ENCODE results near the gene SUSD2. TPM values are rescaled to one million over a fixed set of nuclear protein-coding genes. Genes with fewer than 3 reads are reported as not detected.

The SUSD2 gene
- total and polyA plus RNA-seq, 2 of the 4 experiments (the other 2 are of a cell fraction): 0.18 to 1.6 TPM

DNA sequence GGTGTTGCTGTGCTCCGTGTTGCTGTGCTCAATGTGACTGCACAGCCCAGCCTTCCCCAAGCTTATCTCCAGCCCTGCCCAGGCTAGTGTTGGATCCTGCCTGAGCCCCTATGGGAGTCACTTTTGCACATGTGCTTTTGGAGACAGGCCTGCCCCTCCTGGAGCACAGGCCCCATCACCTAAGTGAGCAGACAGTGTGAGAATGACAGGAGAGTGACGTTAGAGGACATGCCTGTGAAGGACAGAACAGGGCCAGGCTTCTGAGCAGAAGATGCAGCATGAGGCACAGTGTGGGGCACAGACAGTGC is 36.6 kb upstream of the SUSD2 start:
- Histone ChIP-seq H3K4ac (ENCODE audit: low read depth, low read length) (peak overlapping the region; percentile 93), H2BK120ac (ENCODE audit: low read depth, low read length) (peak overlapping the region; percentile 86; the same call in 1 of the 2 replicates), H3K14ac (replicated peaks; ENCODE audit: low read depth, low read length) (peak overlapping the region; percentile 77), H2BK15ac (ENCODE audit: low read depth, low read length) (peak overlapping the region; percentile 58; the same call in 1 of the 3 replicates), H2BK5ac (ENCODE audit: low read depth, low read length, poor library complexity, severe bottlenecking) (peak overlapping the region; percentile 9), H3K9ac (ENCODE audit: low read depth, low read length) (no peak overlapping the region), H3K4me3 (ENCODE audit: insufficient read depth, low read depth, low read length) (no peak overlapping the region), H3K79me1 (ENCODE audit: low read depth in 1 of 2, low read length in 2 of 2) (peaks cover 22 to 75% of the 10 kb centered on the region in 2 experiments; a peak in 3 of 4 replicates), H4K91ac (ENCODE audit: insufficient read depth, low read depth, low read length) (peak overlapping the region; percentile 45), H3K23ac (ENCODE audit: low read depth, low read length) (peak overlapping the region; percentile 34; the same call in 1 of the 2 replicates), H4K8ac (ENCODE audit: low read depth in 2 of 2, low read length in 2 of 2) (no peak overlapping the region; a peak in 1 of 4 replicates), H3K9me3 (ENCODE audit: control insufficient read depth, insufficient read depth, low read length) (no peaks in the 10 kb centered on the region), H3K27me3 (ENCODE audit: control insufficient read depth, insufficient read depth, low read length) (no peaks in the 10 kb centered on the region), H3K27ac (ENCODE audit: insufficient read depth, low read length) (no peak overlapping the region), H2AK9ac (replicated peaks; ENCODE audit: low read depth, low read length, poor library complexity) (peak overlapping the region; percentile 13), H3K36me3 (ENCODE audit: control insufficient read depth, insufficient read depth, low read length) (no peaks in the 10 kb centered on the region; the same call in 1 of the 2 replicates), H4K5ac (ENCODE audit: low read depth, low read length) (no peak overlapping the region), H2AK5ac (ENCODE audit: low read depth, low read length) (peak overlapping the region; percentile 98), H2AFZ (replicated peaks; ENCODE audit: low read length, poor library complexity) (no peak overlapping the region), H2BK20ac (ENCODE audit: low read depth, low read length) (no peak overlapping the region; the same call in none of the 2 replicates), H3K4me2 (ENCODE audit: low read depth, low read length) (no peak overlapping the region), H3K56ac (ENCODE audit: extremely low read depth, insufficient read depth, low read length) (no peak overlapping the region), H3K9me1 (ENCODE audit: insufficient read depth, low read length) (peaks cover 71% of the 10 kb centered on the region), H3K18ac (ENCODE audit: low read depth, low read length) (no peak overlapping the region), H3K4me1 (ENCODE audit: control insufficient read depth, insufficient read depth, low read length) (peaks cover 55% of the 10 kb centered on the region), H4K20me1 (ENCODE audit: insufficient read depth, low read length) (peaks cover 25% of the 10 kb centered on the region)
- intact Hi-C loops (cut with micrococcal nuclease) (no loop called here), in situ Hi-C loops (cut with MboI; ENCODE audit: low sequenced_read_pairs) (no loop called here), dilution Hi-C loops (cut with HindIII; ENCODE audit: low sequenced_read_pairs, unreplicated experiment) (no loop called here)
- POLR2A ChIA-PET (ENCODE audit: unreplicated experiment): no interaction called here
- CTCF ChIA-PET: no interaction called here
- BruUV-seq (replicated peaks): no TSS peak
- ATAC-seq (ENCODE audit: low read depth): no peak
- no peak for DNase-seq
- 100% methylated on average over 1 of the region's 2 CpGs; no CpG with 5 or more reads in 1 of the 2 experiments for WGBS, 2 experiments (ENCODE audit: extremely low coverage in 2 of 2, insufficient read length in 1 of 2)
- TF ChIP-seq CHD1 (IDR thresholded peaks at IDR 0.05; ENCODE audit: low read depth, low read length) (no peak), RCOR1 (IDR thresholded peaks at IDR 0.05; ENCODE audit: insufficient replicate concordance, low read length) (no peak), RAD21 (IDR thresholded peaks at IDR 0.05; ENCODE audit: low read length) (no peak), FOS (IDR thresholded peaks at IDR 0.05; ENCODE audit: low read depth, low read length) (no peak), RFX5 (IDR thresholded peaks at IDR 0.05; ENCODE audit: low read depth, low read length) (no peak), SMC3 (IDR thresholded peaks at IDR 0.05; ENCODE audit: low read depth, low read length) (no peak), POLR2A (IDR thresholded peaks at IDR 0.05; ENCODE audit: low read depth, low read length) (no peak), MXI1 (IDR thresholded peaks at IDR 0.05; ENCODE audit: borderline replicate concordance, low read depth, low read length) (no peak)

All from IMR-90 (cell line).